GM12874 (cell line): ENCODE results near the gene IQCN.

Experiments
- CTCF ChIP-seq: IDR thresholded peaks from 2 replicates; pipeline ENCODE4 v1.5.1; 2011; ENCODE audit warnings: low read depth, mild to moderate bottlenecking, control low read depth, low read length, moderate library complexity; ENCODE audit not compliant: insufficient read depth

IQCN gene

GRCh38 chr19:18218159-18218558 lies 56.1 kb downstream of the IQCN start:
- TF ChIP-seq CTCF, result no peak

- TF ChIP-seq CTCF, result no peak
Observed at GRCh38 chr19:18216789-18217188, 57.5 kb downstream of the IQCN start.

- no peak for TF ChIP-seq CTCF
Observed at GRCh38 chr19:18214779-18215433, 59.3 kb downstream of the IQCN start.

GRCh38 chr19:18211683-18212082 lies 62.6 kb downstream of the IQCN start:
- no peak for TF ChIP-seq CTCF

- TF ChIP-seq CTCF, result peak; percentile 83
Observed at GRCh38 chr19:18208098-18208951, 65.9 kb downstream of the IQCN start.
